Ovary (tissue), 3 donors: ENCODE measurements around the gene CCDC3.

Experiments used
- CTCF ChIP-seq, 3 donors: fragments of 450-650 bp in 2 of 3; fragments of 200-600 bp in 1 of 3; IDR thresholded peaks; one replicate each; pipeline versions ENCODE4 v1.5.1 to v1.8.0; 2016 to 2022; ENCODE audit warnings: antibody characterized with exemption in 3 of 3, mild to moderate bottlenecking in 1 of 3
- EP300 ChIP-seq: sonication (generic); formaldehyde crosslinking; IDR thresholded peaks from one replicate; pipeline ENCODE4 v1.6.1; 2017; ENCODE audit warnings: antibody characterized with exemption
- POLR2A ChIP-seq: fragments of 450-650 bp; IDR thresholded peaks from one replicate; pipeline ENCODE4 v1.6.1; 2017; ENCODE audit warnings: antibody characterized with exemption, mild to moderate bottlenecking, moderate library complexity
- donor health status: DM: no; HTN: no; CAD: no.

GRCh38 chr10:12950583-12951128, 50.9 kb downstream of the CCDC3 start:
- TF ChIP-seq CTCF (IDR thresholded peaks at IDR 0.05) (no peak), EP300 (no peak), POLR2A (no peak)
